Measurements from ENCODE around the gene CD48. TPM values are rescaled to one million over a fixed set of nuclear protein-coding genes. Genes with fewer than 3 reads are reported as not detected.

The CD48 gene
- total RNA-seq, 6 donors from 2014 or later, result 9.4 to 32.1 (median 16.3) TPM

DNA sequence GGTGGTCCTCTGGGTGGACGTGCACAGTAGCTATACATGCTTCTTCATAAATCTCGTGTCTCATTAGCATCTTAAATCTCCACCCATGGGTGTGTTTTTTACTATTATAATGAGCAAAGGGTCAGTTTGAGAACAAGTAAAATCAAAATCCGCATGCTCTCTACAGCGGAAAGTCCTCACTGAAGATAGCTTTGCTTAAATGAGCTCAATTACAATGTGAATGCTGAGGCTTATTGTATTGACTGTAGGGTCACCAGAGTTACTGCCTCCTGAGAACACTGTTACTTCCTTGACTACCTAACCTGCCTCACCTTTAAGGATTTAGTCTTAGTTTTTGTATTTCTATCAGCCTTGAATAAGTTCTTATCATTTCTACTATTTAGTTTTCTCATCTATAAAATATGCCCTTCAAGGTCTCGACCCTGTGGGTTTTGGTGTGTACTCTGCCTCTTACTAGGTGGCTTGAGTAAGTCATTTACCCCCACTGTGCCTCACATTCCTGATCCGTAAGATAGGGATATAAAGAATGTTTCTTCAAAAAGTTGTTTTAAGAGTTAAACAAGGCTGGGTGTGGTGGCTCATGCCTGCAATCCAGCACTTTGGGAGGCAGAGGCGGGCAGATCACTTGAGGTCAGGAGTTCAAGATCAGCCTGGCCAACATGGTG, 35.3 kb upstream of the CD48 start:
- ATAC-seq (ENCODE audit: low FRiP score in 2 of 2), result no peak
- Histone ChIP-seq H3K4me3 (no peak overlapping the region), H3K36me3 (no peaks in the 10 kb centered on the region), H3K27ac (no peak overlapping the region), H3K27me3 (no peaks in the 10 kb centered on the region), H3K4me1 (peaks cover 0 to 5% (median 2%) of the 10 kb centered on the region in 4 donors), H3K9me3 (no peaks in the 10 kb centered on the region)
- no peak for DNase-seq
- WGBS, 2 donors, result 76 to 79% methylated on average over 7 of the region's 7 CpGs
- no peak for TF ChIP-seq POLR2AphosphoS5 (IDR thresholded peaks at IDR 0.05)
- no peak for TF ChIP-seq EP300 (IDR thresholded peaks at IDR 0.05)
- TF ChIP-seq POLR2A (IDR thresholded peaks at IDR 0.05), result no peak
- TF ChIP-seq CTCF (IDR thresholded peaks at IDR 0.05), result no peak

- Histone ChIP-seq H3K36me3 (no peaks in the 10 kb centered on the region), H3K4me1 (peaks cover 0 to 5% (median 2%) of the 10 kb centered on the region in 4 donors), H3K27me3 (no peaks in the 10 kb centered on the region), H3K4me3 (no peak overlapping the region), H3K27ac (no peak overlapping the region), H3K9me3 (no peaks in the 10 kb centered on the region)
- no peak for DNase-seq
- WGBS, 2 donors, result 37 to 42% methylated on average over 1 of the region's 1 CpG
- ATAC-seq (ENCODE audit: low FRiP score in 2 of 2), result no peak
- TF ChIP-seq POLR2A (IDR thresholded peaks at IDR 0.05) (no peak), POLR2AphosphoS5 (IDR thresholded peaks at IDR 0.05) (no peak), EP300 (IDR thresholded peaks at IDR 0.05) (no peak), CTCF (IDR thresholded peaks at IDR 0.05) (no peak)
Measured at GRCh38 chr1:160745551-160745950, 33.9 kb upstream of the CD48 start.

- no peak for ATAC-seq (ENCODE audit: low FRiP score in 2 of 2)
- Histone ChIP-seq H3K27me3 (no peaks in the 10 kb centered on the region), H3K4me1 (peaks cover 0 to 5% (median 2%) of the 10 kb centered on the region in 4 donors), H3K27ac (no peak overlapping the region), H3K4me3 (no peak overlapping the region), H3K36me3 (no peaks in the 10 kb centered on the region), H3K9me3 (no peaks in the 10 kb centered on the region)
- WGBS, 2 donors, result 65% methylated on average over 5 of the region's 5 CpGs
- DNase-seq, result no peak
- TF ChIP-seq EP300 (IDR thresholded peaks at IDR 0.05) (no peak), CTCF (IDR thresholded peaks at IDR 0.05) (no peak)
Measured at GRCh38 chr1:160744852-160745520, 33.4 kb upstream of the CD48 start.

DNA sequence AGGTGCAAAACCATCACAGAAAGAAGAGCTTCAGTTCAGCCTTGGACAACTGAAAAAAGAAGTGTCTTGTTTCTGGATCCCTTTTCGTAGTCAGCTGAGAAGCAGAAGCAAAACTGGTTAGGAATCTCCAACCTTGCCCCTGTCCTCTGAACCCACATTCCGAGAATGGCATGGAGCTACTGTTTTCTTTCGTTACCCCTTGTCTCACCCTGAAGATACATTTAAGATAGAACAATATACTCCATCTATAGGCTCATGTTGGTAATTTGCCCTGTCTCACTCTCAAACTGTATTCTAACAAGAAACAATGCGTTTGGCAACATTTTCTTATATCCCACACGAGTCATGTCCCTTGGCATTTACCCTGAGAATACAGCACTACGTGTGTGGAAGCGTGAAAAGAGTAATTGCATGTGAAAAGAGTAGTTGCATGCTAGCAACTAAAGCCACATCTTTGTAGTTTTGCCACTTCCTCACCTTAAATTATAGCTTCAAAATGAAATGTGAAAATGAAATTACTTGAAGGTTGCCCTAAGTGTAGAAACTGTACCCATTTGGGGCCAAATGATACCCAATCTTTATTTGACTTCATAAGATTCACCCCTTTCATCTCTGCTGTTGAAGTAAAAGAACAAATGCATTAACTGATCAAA, 32.7 kb upstream of the CD48 start:
- 70 to 73% methylated on average over 7 of the region's 7 CpGs for WGBS, 2 donors

More for the DNA sequence above, 32.7 kb upstream of the CD48 start:
- DNase-seq, result no peak
- Histone ChIP-seq H3K9me3 (no peaks in the 10 kb centered on the region), H3K27ac (no peak overlapping the region), H3K4me3 (no peak overlapping the region), H3K4me1 (peaks cover 0 to 5% (median 2%) of the 10 kb centered on the region in 4 donors), H3K27me3 (no peaks in the 10 kb centered on the region), H3K36me3 (no peaks in the 10 kb centered on the region)
- ATAC-seq (ENCODE audit: low FRiP score in 2 of 2), result no peak
- TF ChIP-seq EP300 (IDR thresholded peaks at IDR 0.05) (no peak), POLR2AphosphoS5 (IDR thresholded peaks at IDR 0.05) (no peak), POLR2A (IDR thresholded peaks at IDR 0.05) (no peak), CTCF (IDR thresholded peaks at IDR 0.05) (no peak)

Measured in upper lobe of left lung (tissue), 6 donors.